Ovary (tissue), 3 donors: Measurements from ENCODE around the gene EBF4.

Experiments used
- CTCF ChIP-seq, 3 donors: fragments of 450-650 bp in 2 of 3; fragments of 200-600 bp in 1 of 3; IDR thresholded peaks; one replicate each; pipeline versions ENCODE4 v1.5.1 to v1.8.0; 2016 to 2022; ENCODE audit warnings: antibody characterized with exemption in 3 of 3, mild to moderate bottlenecking in 1 of 3
- POLR2A ChIP-seq: fragments of 450-650 bp; IDR thresholded peaks from one replicate; pipeline ENCODE4 v1.6.1; 2017; ENCODE audit warnings: antibody characterized with exemption, mild to moderate bottlenecking, moderate library complexity
- donor health status: DM: no; HTN: no; CAD: no.

- TF ChIP-seq CTCF (IDR thresholded peaks at IDR 0.05) = no peak
- no peak for TF ChIP-seq POLR2A
These were observed 7.3 kb downstream of the EBF4 start for GRCh38 chr20:2699775-2700413.
